GM19023 (cell line): ENCODE measurements around the gene OSBP2.

Experiments
- ATAC-seq: cut with Tn5 transposase; IDR thresholded peaks from one replicate; pipeline ENCODE4 v1.9.1; 2021; ENCODE audit warnings: mild to moderate bottlenecking, moderate library complexity; ENCODE audit not compliant: unreplicated experiment

Gene OSBP2

GRCh38 chr22:30830907-30831306, 136.2 kb downstream of the OSBP2 start:
- no peak for ATAC-seq

- no peak for ATAC-seq
Observed at GRCh38 chr22:30832407-30832987, 137.8 kb downstream of the OSBP2 start.

GRCh38 chr22:30833322-30833721, 138.6 kb downstream of the OSBP2 start:
- no peak for ATAC-seq

- no peak for ATAC-seq
Observed at GRCh38 chr22:30837531-30837930, 142.9 kb downstream of the OSBP2 start.

GRCh38 chr22:30838111-30838510, 143.4 kb downstream of the OSBP2 start:
- ATAC-seq, result no peak

- no peak for ATAC-seq
Observed at GRCh38 chr22:30841273-30841672, 146.6 kb downstream of the OSBP2 start.

- no peak for ATAC-seq
Observed at GRCh38 chr22:30843245-30843644, 148.6 kb downstream of the OSBP2 start.

GRCh38 chr22:30847583-30847982, 152.9 kb downstream of the OSBP2 start:
- no peak for ATAC-seq

- no peak for ATAC-seq
Observed at GRCh38 chr22:30855266-30855665, 160.6 kb downstream of the OSBP2 start.

GRCh38 chr22:30855677-30856518, 161.2 kb downstream of the OSBP2 start:
- ATAC-seq, result no peak

- ATAC-seq, result no peak
Observed at GRCh38 chr22:30856741-30857502, 162.2 kb downstream of the OSBP2 start.

- no peak for ATAC-seq
Observed at GRCh38 chr22:30857791-30858190, 163.1 kb downstream of the OSBP2 start.

- ATAC-seq, result no peak
Observed at GRCh38 chr22:30858976-30859713, 164.5 kb downstream of the OSBP2 start.

- no peak for ATAC-seq
Observed at GRCh38 chr22:30859714-30860095, 165.0 kb downstream of the OSBP2 start.

GRCh38 chr22:30860176-30861105, 165.8 kb downstream of the OSBP2 start:
- ATAC-seq, result no peak

GRCh38 chr22:30861131-30861530, 166.5 kb downstream of the OSBP2 start:
- no peak for ATAC-seq

GRCh38 chr22:30861688-30862552, 167.2 kb downstream of the OSBP2 start:
- no peak for ATAC-seq

GRCh38 chr22:30863081-30863833, 168.6 kb downstream of the OSBP2 start:
- ATAC-seq, result no peak
